HG03064 (cell line): Measurements from ENCODE around the gene RPL13A.

ENCODE experiments used
- ATAC-seq: cut with Tn5 transposase; IDR thresholded peaks from one replicate; pipeline ENCODE4 v1.9.1; 2021; ENCODE audit warnings: low read depth; ENCODE audit not compliant: unreplicated experiment

Gene RPL13A

DNA sequence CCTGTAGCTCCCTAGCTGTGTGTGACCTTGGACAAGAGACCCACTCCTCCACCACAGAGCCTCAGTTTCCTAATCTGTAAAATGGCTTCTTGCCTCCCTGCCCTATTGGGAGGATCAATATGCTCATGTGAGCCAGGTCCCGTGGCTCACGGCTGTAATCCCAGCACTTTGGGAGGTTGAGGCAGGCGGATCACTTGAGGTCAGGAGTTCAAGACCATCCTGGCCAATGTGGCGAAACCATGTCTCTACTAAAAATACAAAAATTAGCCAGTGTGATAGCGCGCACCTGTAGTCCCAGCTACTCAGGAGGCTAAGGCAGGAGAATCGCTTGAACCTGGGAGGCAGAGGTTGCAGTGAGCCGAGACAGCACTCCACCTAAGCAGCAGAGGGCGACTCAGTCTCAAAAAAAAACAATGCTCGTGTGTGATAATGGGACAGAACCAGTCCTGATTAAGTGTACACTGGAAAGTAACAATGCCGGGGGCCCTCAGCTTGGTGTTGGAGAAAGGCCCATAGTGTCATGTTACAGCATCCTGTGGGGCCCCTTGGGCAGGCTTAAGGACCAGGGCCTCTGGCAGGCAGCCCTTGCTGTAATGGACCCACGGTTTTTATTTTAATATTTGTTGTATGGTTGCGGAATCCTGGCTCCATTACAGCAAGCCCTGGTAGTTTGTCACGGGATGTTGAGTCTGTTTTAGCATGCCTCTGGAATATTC lies 15.6 kb downstream of the RPL13A start:
- ATAC-seq: no peak

DNA sequence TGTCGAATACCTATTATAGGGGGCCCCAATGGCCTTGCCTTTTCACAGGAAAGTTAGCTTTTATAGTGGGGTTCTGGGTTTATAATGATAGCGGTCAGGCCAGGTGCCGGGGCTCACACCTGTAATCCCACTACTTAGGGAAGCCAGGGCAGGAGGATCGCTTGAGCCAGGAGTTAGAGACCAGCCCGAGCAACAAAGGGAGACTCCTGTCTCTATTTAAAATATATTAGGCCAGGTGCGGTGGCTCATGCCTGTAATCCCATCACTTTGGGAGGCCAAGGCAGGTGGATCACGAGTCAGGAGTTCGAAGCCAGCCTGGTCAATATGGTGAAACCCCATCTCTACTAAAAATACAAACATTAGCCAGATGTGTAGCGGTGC lies 16.2 kb downstream of the RPL13A start:
- ATAC-seq: no peak

- ATAC-seq: no peak
Observed at GRCh38 chr19:49506575-49507105, 19.2 kb downstream of the RPL13A start.

- ATAC-seq: no peak
Observed at GRCh38 chr19:49507803-49508494, 20.5 kb downstream of the RPL13A start.

GRCh38 chr19:49512970-49513745 lies 25.8 kb downstream of the RPL13A start:
- no peak for ATAC-seq

DNA sequence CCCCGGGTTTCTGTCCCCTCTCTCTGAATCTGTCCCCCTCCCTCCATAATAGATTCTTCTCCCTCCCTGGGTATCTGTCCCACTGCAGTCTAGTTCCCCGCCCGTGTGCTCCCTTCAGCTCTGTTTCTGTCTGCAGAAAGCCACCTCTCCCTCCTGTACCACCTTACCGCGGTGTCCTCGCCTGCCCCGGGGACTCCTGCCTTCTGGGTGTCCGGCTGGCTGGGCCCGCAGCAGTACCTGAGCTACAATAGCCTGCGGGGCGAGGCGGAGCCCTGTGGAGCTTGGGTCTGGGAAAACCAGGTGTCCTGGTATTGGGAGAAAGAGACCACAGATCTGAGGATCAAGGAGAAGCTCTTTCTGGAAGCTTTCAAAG lies 26.3 kb downstream of the RPL13A start:
- no peak for ATAC-seq

DNA sequence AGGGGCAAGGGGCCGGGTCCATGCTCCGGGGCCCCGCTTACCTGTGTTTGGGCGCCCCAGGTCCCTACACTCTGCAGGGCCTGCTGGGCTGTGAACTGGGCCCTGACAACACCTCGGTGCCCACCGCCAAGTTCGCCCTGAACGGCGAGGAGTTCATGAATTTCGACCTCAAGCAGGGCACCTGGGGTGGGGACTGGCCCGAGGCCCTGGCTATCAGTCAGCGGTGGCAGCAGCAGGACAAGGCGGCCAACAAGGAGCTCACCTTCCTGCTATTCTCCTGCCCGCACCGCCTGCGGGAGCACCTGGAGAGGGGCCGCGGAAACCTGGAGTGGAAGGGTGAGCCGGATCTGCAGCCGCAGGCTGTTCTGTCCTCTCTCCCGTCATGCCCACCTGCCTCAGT lies 26.7 kb downstream of the RPL13A start:
- no peak for ATAC-seq

GRCh38 chr19:49515767-49516166 lies 28.4 kb downstream of the RPL13A start:
- ATAC-seq: no peak

GRCh38 chr19:49518033-49518432 lies 30.6 kb downstream of the RPL13A start:
- no peak for ATAC-seq

DNA sequence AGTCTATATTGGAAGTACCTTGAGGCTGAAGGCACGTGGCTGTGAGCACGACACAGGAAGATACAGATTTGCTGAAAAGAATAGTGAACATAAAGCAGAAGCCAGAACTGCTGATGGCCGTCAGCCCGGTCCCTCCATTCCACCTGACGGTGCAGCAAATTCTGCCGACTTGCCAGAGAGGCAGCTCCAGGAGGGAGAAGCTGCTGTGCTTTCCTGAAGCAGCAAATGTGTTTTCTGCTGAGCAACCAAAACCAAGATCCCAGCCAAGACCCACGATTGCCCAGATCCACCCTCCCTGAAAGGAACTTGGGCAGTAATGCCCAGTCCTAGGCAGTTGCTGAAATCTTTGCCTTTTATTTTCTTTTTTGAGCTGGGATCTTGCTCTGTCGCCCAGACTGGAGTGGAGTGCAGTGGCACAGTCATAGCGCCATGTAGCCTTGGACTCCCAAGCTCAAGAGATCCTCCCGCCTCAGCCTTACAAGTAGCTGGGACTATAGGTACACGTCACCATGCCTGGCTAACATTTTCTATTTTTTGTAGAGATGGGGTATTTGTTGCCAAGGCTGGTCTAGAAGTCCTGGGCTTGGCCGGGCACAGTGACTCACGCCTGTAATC lies 33.4 kb downstream of the RPL13A start:
- ATAC-seq: no peak

GRCh38 chr19:49524812-49525455 lies 37.5 kb downstream of the RPL13A start:
- ATAC-seq: no peak

DNA sequence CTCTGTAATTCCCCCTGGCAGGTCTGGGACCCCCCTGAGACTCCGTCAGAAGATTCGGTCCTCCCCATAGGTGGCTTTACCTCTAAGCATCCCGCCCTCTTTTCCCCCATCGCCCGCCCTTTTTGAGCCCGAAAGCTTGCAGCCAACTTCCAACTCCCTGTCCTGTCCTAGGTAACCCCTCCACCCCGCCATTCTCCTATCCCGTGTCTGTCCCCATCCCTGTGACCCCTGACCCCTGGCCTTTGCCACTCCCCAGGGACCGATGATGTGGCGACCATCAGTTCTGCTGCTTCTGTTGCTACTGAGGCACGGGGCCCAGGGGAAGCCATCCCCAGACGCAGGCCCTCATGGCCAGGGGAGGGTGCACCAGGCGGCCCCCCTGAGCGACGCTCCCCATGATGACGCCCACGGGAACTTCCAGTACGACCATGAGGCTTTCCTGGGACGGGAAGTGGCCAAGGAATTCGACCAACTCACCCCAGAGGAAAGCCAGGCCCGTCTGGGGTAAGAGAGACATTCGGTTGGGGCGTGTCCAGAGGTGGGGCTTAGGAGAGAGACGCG lies 40.9 kb downstream of the RPL13A start:
- no peak for ATAC-seq

DNA sequence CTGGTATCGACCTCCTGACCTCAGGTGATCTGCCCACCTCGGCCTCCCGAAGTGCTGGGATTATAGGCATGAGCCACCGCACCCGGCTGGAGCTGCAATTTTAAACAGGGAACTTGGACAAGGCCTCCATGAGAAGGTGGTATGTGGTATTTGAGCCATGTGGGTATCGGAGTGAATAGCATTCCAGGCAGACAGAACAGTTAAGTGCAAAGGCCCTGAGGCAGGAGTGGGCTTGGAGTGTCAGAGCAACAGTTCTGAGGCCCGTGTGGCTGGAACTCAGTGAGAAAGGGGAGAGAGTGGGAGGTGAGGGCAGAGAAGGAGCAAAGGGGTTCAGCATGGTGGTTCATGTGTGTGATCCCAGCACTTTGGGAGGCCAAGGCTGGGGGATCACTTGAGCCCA lies 43.3 kb downstream of the RPL13A start:
- ATAC-seq: no peak

DNA sequence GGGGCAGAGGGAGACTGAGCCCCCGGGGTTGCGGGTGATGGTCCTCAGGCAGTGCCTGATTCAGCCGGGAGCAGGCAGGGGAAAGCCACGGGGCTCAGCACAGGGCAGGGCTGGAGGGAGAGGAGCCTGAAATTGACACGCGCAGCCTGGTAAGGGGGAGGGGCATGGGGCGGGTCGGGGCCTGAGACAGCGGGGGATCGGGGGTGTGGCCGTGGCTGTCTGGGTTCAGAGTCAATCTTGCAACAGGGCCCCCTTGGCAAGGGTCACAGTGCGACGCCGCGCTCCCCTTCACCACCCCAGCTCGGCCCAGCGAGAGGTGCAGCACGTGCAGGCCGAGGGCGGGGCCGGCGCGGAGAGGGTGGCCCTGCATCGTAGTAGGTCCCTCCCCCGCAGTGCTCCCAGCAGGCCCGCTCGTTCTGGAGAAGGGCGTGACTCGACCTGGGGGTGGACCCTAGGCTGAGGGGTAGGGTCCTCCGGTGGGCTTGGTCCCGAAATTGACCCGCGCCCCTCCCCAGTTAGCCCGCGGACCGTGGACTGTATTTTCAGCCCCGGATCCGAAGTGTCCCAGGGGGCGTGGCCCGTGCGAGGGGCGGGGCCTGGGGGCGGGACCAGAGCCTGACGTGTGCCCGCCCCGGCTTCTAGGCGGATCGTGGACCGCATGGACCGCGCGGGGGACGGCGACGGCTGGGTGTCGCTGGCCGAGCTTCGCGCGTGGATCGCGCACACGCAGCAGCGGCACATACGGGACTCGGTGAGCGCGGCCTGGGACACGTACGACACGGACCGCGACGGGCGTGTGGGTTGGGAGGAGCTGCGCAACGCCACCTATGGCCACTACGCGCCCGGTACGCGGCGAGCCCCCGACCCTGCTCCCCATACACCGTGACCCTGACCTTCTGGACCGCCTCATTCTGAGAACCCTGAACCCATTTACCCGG lies 46.4 kb downstream of the RPL13A start:
- no peak for ATAC-seq

DNA sequence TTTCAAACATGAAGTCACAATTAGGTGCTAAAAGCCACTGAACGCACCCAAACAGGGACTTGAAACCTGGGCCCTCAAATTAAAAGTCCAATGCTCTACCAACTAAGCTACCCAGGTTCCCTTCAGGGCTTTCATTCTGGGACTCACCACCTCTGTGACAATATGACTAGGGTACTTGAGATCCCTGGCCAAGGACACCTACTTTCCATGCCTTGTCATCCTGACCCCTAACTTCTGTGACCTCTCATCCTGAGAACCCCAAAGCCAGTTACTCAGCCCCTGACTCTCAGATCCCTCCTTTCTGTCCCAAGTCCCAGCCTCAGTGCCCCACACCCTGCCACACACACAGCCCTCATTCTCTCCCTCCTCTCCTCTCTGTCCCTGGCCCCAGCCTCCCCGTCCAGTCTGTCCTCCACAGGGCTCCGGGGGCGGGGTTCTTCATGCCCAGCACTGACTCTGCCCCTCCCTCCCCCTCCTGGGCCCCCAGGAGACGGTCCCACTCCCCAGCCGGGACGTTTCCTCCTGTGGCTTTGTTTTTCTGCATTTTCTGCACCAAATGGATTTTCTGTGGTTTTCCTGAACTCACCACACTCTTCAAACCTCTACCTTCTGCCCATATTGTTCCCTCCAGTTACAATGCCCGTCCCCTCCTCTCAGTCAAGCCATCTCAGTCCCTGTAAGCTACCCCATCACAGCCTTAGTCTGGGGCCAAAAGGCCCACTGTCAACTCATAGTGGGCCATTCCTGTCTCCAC lies 47.4 kb downstream of the RPL13A start:
- ATAC-seq: no peak

DNA sequence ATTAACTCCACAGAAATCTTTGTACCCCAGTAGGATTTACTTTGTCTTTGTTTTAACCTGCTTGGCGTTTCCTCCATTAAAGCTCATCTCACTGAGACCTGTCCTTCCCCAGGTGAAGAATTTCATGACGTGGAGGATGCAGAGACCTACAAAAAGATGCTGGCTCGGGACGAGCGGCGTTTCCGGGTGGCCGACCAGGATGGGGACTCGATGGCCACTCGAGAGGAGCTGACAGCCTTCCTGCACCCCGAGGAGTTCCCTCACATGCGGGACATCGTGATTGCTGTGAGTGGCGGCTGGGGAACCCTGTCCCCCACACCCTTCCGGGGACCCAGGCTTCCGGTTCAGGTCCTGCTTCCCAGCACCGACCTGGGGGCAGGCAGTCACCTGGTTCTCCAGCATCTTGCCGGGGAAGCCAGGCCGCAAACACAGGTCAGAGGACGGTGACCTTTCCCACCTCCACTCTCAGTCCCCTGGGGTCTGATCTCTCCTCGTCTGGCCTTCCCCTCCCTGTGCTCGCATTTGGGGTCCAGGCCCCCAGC lies 49.6 kb downstream of the RPL13A start:
- ATAC-seq: no peak

DNA sequence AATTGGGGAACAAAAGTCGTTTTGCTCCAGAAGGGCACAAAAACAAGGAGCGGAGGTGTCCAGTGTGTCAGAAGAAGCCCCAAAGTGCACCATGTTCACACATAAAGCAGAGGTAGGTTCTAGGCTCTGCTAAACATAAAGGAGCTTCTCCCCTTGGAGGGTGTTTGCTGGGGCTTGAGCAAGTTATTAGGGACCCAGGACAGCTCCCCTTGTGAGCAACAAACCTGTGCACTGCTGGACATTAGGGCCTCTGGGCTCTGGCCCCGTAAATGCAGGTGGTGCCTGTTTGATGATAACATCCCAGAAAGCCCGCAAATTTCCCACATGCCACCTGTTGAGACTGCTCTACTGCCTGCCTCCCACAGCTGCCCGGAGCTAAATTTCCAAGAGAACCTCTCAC lies 51.2 kb downstream of the RPL13A start:
- no peak for ATAC-seq
